GM21381 (cell line): Measurements from ENCODE around the gene DCAF12.
"Not testable (repeated sequence)": the region's sequence is repeated elsewhere in the genome, so short reads cannot be mapped to it uniquely, and the experiment has no call there.

Experiments used
- ATAC-seq: cut with Tn5 transposase; IDR thresholded peaks from one replicate; pipeline ENCODE4 v1.9.1; 2021; ENCODE audit warnings: mild to moderate bottlenecking, moderate library complexity; ENCODE audit not compliant: unreplicated experiment

DCAF12 gene

GRCh38 chr9:34072410-34072809 is 54.1 kb downstream of the DCAF12 start:
- ATAC-seq = no peak

- no peak for ATAC-seq
These were observed 55.7 kb downstream of the DCAF12 start for GRCh38 chr9:34070606-34071324.

- no peak for ATAC-seq
These were observed 56.7 kb downstream of the DCAF12 start for GRCh38 chr9:34069831-34070230.

GRCh38 chr9:34065541-34065940 is 61.0 kb downstream of the DCAF12 start:
- ATAC-seq = no peak

- no peak for ATAC-seq
These were observed 66.5 kb downstream of the DCAF12 start for GRCh38 chr9:34059954-34060353.

GRCh38 chr9:34059281-34059680 is 67.2 kb downstream of the DCAF12 start:
- ATAC-seq = no peak

GRCh38 chr9:34049630-34050384 is 76.7 kb downstream of the DCAF12 start:
- ATAC-seq = no peak

- peak; percentile 74 for ATAC-seq
These were observed 77.5 kb downstream of the DCAF12 start, which contains the start of gene UBAP2 for GRCh38 chr9:34048727-34049629. Gene UBAP2 (minus strand): TSS chr9:34048887. CDS start chr9:34017148, 31,739 bp downstream.

- peak; percentile 28 for ATAC-seq
These were observed 78.4 kb downstream of the DCAF12 start for GRCh38 chr9:34047864-34048726.

- ATAC-seq = no peak
These were observed 79.6 kb downstream of the DCAF12 start for GRCh38 chr9:34046784-34047379.

GRCh38 chr9:34045903-34046302 is 80.6 kb downstream of the DCAF12 start:
- ATAC-seq = no peak

GRCh38 chr9:34042074-34042473 is 84.4 kb downstream of the DCAF12 start:
- not testable (repeated sequence) for ATAC-seq

- not testable (repeated sequence) for ATAC-seq
These were observed 87.6 kb downstream of the DCAF12 start for GRCh38 chr9:34038851-34039250.

GRCh38 chr9:34037626-34038025 is 88.9 kb downstream of the DCAF12 start:
- no peak for ATAC-seq

- no peak for ATAC-seq
These were observed 89.9 kb downstream of the DCAF12 start for GRCh38 chr9:34036625-34037024.
